Retinal pigment epithelial cell (primary cell): ENCODE results near the gene SLC27A1.

Source experiments
- DNase-seq: peaks from one replicate; pipeline ENCODE4 v3.0.0-alpha.2; 2010; ENCODE audit warnings: low read depth
- H3K4me3 ChIP-seq: 2 replicates; pipeline ENCODE4 v1.5.1; 2011; ENCODE audit warnings: mild to moderate bottlenecking, low read length, control low read depth, moderate library complexity
- CTCF ChIP-seq: conservative IDR thresholded peaks from 2 replicates; pipeline ENCODE4 v1.5.1; 2011; ENCODE audit warnings: low read depth, low read length, control low read depth, inconsistent platforms

SLC27A1 gene

GRCh38 chr19:17435218-17435617 is 35.1 kb upstream of the SLC27A1 start:
- no peak for DNase-seq
- H3K4me3 ChIP-seq, result no peak overlapping the region
- TF ChIP-seq CTCF, result no peak

- no peak for DNase-seq
- TF ChIP-seq CTCF, result no peak
Measured at GRCh38 chr19:17436094-17436873, 34.0 kb upstream of the SLC27A1 start.

GRCh38 chr19:17436874-17437267 is 33.5 kb upstream of the SLC27A1 start:
- TF ChIP-seq CTCF, result no peak
- no peak for DNase-seq
- no peak overlapping the region for H3K4me3 ChIP-seq

More at GRCh38 chr19:17436094-17436873, 34.0 kb upstream of the SLC27A1 start:
- H3K4me3 ChIP-seq, result no peak overlapping the region

- TF ChIP-seq CTCF, result peak; percentile 50
- no peak overlapping the region for H3K4me3 ChIP-seq
- DNase-seq, result no peak
Measured at GRCh38 chr19:17441241-17442021, 28.9 kb upstream of the SLC27A1 start.

GRCh38 chr19:17445526-17446165 is 24.7 kb upstream of the SLC27A1 start:
- TF ChIP-seq CTCF, result no peak

GRCh38 chr19:17447704-17448130 is 22.6 kb upstream of the SLC27A1 start:
- DNase-seq, result no peak
- TF ChIP-seq CTCF, result no peak
- no peak overlapping the region for H3K4me3 ChIP-seq

More at GRCh38 chr19:17445526-17446165, 24.7 kb upstream of the SLC27A1 start:
- DNase-seq, result no peak
- H3K4me3 ChIP-seq, result no peak overlapping the region
